OCI-LY7 (cell line): Measurements from ENCODE around the gene TSPAN11. TPM values are rescaled to one million over a fixed set of nuclear protein-coding genes. Genes with fewer than 3 reads are reported as not detected.

Experiments used
- BruUV-seq: library from RNA; stranded (reverse); fragments of 400-500 nt; replicated peaks from 2 replicates; lab custom pipeline; 2021; lab: Mats Ljungman, UMichigan
- CTCF ChIA-PET: fragments of 300-600 bp; sonication (Branson Sonifier 250); formaldehyde crosslinking; loops from one replicate; lab custom pipeline; 2022; ENCODE audit warnings: antibody characterized with exemption; ENCODE audit not compliant: unreplicated experiment; lab: Charles Lee
- POLR2A ChIA-PET: fragments of 300-600 bp; sonication (Branson Sonifier 250); formaldehyde crosslinking; loops from one replicate; lab custom pipeline; 2022; ENCODE audit warnings: antibody characterized with exemption; lab: Charles Lee
- DNase-seq: peaks from one replicate; pipeline ENCODE4 v3.0.0-alpha.2; 2015; ENCODE audit warnings: low spot score
- H2AFZ ChIP-seq: fragments of 200-600 bp; sonication (generic), shearing (Covaris generic); 2 replicates; pipeline ENCODE4 v1.6.1; 2014; ENCODE audit warnings: mild to moderate bottlenecking, antibody characterized with exemption, low read length, moderate library complexity
- H3K27ac ChIP-seq: fragments of 200-600 bp; sonication (generic); 2 replicates; pipeline ENCODE4 v1.5.1; 2014; ENCODE audit warnings: mixed run types, low read depth, mild to moderate bottlenecking, moderate library complexity, low read length, inconsistent platforms; ENCODE audit not compliant: poor library complexity, severe bottlenecking
- H3K36me3 ChIP-seq: fragments of 200-600 bp; sonication (generic); 2 replicates; pipeline ENCODE4 v1.6.1; 2014; ENCODE audit warnings: mild to moderate bottlenecking, antibody characterized with exemption, low read length, moderate library complexity, mixed read lengths; ENCODE audit not compliant: insufficient read depth
- H3K4me1 ChIP-seq: fragments of 200-600 bp; sonication (generic); 2 replicates; pipeline ENCODE4 v1.5.1; 2014; ENCODE audit warnings: mild to moderate bottlenecking, low read length; ENCODE audit not compliant: insufficient read depth, poor library complexity, severe bottlenecking
- H3K4me2 ChIP-seq: fragments of 200-600 bp; sonication (generic); 2 replicates; pipeline ENCODE4 v1.6.1; 2014; ENCODE audit warnings: mild to moderate bottlenecking, low read length
- H3K4me3 ChIP-seq: fragments of 200-600 bp; sonication (generic); 2 replicates; pipeline ENCODE4 v1.5.1; 2014; ENCODE audit warnings: mild to moderate bottlenecking, low read depth, low read length; ENCODE audit not compliant: poor library complexity, severe bottlenecking
- H3K79me2 ChIP-seq: fragments of 200-600 bp; sonication (generic); 2 replicates; pipeline ENCODE4 v1.6.1; 2016; ENCODE audit warnings: low read depth, mild to moderate bottlenecking, low read length, moderate library complexity, mixed read lengths; ENCODE audit not compliant: insufficient read depth
- H3K9me2 ChIP-seq: fragments of 200-600 bp; sonication (generic); 2 replicates; pipeline ENCODE4 v1.6.1; 2016; ENCODE audit warnings: mild to moderate bottlenecking, low read length, mixed read lengths; ENCODE audit not compliant: insufficient read depth
- H3K9me3 ChIP-seq: fragments of 200-600 bp; sonication (generic); 2 replicates; pipeline ENCODE4 v1.6.1; 2014; ENCODE audit warnings: mild to moderate bottlenecking, mixed run types, low read length, mixed read lengths
- H4K20me1 ChIP-seq: fragments of 200-600 bp; sonication (generic); 2 replicates; pipeline ENCODE4 v1.6.1; 2014; ENCODE audit warnings: mild to moderate bottlenecking, antibody characterized with exemption, low read length, moderate library complexity, mixed read lengths; ENCODE audit not compliant: insufficient read depth
- EZH2phosphoT487 ChIP-seq: fragments of 200-600 bp; sonication (generic); IDR thresholded peaks from 2 replicates; pipeline ENCODE4 v1.6.1; 2018; ENCODE audit warnings: low read depth, borderline replicate concordance, mild to moderate bottlenecking, mixed run types, antibody characterized with exemption, low read length, moderate library complexity, mixed read lengths
- intact Hi-C: fragments of 100-400 bp; cut with micrococcal nuclease; formaldehyde crosslinking; loops from one replicate; pipeline ENCODE4 v1.10.0; 2022; ENCODE audit not compliant: unreplicated experiment
- total RNA-seq, 2 experiments: library from RNA; depleted of rRNA in 1 of 2; stranded (reverse); fragments of >200 nt in 1 of 2; shearing (Covaris generic) in 1 of 2; gene quantifications; 2 replicates each; pipeline ENCODE4 v1.2.3, GENCODE V29; 2014 to 2022
- TF ChIP-seq, protein P1 (sequence below): fragments of 200-600 bp; sonication (generic); conservative IDR thresholded peaks from 2 replicates; pipeline ENCODE4 v1.5.1; 2014; ENCODE audit warnings: mild to moderate bottlenecking, antibody characterized with exemption, low read length, moderate library complexity, mixed read lengths

Gene TSPAN11
- total RNA-seq, 2 experiments from 2014 or later, result not detected

DNA sequence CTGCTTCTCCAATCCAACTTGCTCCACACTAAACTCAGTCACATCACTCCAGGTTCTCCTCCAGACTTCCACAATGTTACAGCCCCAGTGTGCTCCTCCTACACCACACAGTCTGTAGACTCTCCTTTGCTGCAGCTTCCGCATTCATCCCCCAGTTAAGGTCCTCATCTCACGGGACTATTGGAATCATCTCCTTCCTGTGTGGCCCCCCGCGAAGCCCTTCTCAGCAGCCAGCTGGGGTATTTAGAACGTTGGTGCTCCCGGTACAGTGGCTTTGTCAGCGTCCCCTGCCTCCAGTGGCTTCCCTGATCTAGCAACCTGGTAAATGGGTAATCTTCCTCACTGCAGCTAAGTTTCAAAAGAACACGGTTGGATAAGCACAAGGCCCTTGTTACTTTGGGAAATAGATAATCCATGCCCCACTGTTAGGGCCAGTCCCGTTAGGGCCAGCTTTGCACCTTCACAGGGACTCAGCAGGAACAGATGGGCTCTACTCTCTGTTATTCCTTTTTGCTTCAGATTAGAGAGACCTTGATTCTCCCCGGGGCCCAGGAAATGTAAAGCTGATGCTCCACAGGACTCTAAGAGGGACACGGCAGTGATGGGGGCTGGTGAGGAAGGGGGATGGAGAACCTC lies 823 bp upstream of the TSPAN11 start:
- Histone ChIP-seq H2AFZ (no peak overlapping the region), H3K9me3 (no peaks in the 10 kb centered on the region), H3K79me2 (no peaks in the 10 kb centered on the region), H3K27ac (no peak overlapping the region), H4K20me1 (no peaks in the 10 kb centered on the region), H3K4me2 (no peak overlapping the region), H3K9me2 (no peaks in the 10 kb centered on the region), H3K36me3 (no peaks in the 10 kb centered on the region), H3K4me3 (no peak overlapping the region), H3K4me1 (no peaks in the 10 kb centered on the region)
- no TSS peak for BruUV-seq
- TF ChIP-seq, protein P1, sequence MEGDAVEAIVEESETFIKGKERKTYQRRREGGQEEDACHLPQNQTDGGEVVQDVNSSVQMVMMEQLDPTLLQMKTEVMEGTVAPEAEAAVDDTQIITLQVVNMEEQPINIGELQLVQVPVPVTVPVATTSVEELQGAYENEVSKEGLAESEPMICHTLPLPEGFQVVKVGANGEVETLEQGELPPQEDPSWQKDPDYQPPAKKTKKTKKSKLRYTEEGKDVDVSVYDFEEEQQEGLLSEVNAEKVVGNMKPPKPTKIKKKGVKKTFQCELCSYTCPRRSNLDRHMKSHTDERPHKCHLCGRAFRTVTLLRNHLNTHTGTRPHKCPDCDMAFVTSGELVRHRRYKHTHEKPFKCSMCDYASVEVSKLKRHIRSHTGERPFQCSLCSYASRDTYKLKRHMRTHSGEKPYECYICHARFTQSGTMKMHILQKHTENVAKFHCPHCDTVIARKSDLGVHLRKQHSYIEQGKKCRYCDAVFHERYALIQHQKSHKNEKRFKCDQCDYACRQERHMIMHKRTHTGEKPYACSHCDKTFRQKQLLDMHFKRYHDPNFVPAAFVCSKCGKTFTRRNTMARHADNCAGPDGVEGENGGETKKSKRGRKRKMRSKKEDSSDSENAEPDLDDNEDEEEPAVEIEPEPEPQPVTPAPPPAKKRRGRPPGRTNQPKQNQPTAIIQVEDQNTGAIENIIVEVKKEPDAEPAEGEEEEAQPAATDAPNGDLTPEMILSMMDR, result no peak
- no peak for TF ChIP-seq EZH2phosphoT487
- intact Hi-C loops, result no loop called here
- no peak for DNase-seq
- CTCF ChIA-PET, result no interaction called here
- POLR2A ChIA-PET, result no interaction called here

- H3K27ac ChIP-seq, result no peak overlapping the region
- no peaks in the 10 kb centered on the region for H4K20me1 ChIP-seq
- BruUV-seq, result no TSS peak
- CTCF ChIA-PET, result no interaction called here
- H3K4me2 ChIP-seq, result no peak overlapping the region
- no peak overlapping the region for H3K4me3 ChIP-seq
- H3K36me3 ChIP-seq, result no peaks in the 10 kb centered on the region
- no peak for DNase-seq
- H2AFZ ChIP-seq, result no peak overlapping the region
- TF ChIP-seq, protein P1, result no peak
- TF ChIP-seq EZH2phosphoT487, result no peak
- no peaks in the 10 kb centered on the region for H3K79me2 ChIP-seq
- H3K4me1 ChIP-seq, result no peaks in the 10 kb centered on the region
- H3K9me2 ChIP-seq, result no peaks in the 10 kb centered on the region
- H3K9me3 ChIP-seq, result no peaks in the 10 kb centered on the region
- POLR2A ChIA-PET, result interaction anchor here (0.6 kb wide), 1 partner anchor 79 kb away, joined by 5 read pairs; no protein-coding TSS in a partner anchor
- intact Hi-C loops, result no loop called here
Observed at GRCh38 chr12:30927222-30927611, 669 bp downstream of the TSPAN11 start.
